ENCODE results near the gene RGSL1.
"Not testable (repeated sequence)": the region's sequence is repeated elsewhere in the genome, so short reads cannot be mapped to it uniquely, and the experiment has no call there.

Gene RGSL1

DNA sequence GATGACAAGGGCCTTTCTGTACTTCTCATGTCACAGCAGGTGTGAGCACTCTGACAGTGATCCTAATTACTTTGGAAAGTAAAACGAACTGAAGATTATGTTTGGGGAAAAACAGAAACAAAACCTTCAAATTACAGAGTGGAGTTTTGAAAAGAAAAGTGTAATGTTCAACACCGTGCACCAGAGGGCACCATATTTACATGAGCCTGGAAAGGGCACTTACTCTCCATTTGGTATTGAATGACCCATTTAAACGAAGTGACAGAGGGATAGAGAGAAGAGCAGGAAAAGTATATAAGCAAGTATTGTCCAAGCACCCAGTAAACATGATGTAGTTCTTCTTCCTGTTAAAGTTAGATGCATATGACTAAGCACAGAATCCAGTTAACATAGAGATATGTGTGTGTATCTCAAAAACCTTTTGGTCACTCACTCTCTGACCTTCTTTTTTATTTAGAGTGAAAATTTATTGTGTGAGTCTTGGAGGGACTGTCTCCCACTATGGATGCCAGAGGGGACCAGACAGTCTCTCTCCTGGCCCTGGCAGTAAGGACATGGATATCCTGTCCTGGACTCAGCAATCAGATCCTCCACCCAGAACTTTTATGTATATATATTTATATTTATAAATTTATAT is 3.8 kb upstream of the RGSL1 start:
- DNase-seq (ENCODE audit: low read depth) = no peak

DNA sequence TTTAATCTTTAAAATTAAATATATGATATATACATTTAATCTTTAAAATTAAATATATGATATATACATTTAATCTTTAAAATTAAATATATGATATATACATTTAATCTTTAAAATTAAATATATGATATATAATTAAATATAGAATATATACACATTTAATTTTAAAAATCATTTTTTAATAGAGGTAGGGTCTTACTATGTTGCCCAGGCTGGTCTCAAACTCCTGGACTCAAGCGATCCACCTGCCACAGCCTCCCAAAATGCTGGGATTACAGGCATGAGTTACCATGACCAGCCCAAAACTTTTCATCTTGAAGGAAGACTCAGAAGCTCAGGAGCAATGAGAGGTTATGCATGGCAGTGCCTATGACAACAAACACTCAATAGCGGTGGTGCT is 2.8 kb upstream of the RGSL1 start:
- DNase-seq (ENCODE audit: low read depth) = not testable (repeated sequence)

DNA sequence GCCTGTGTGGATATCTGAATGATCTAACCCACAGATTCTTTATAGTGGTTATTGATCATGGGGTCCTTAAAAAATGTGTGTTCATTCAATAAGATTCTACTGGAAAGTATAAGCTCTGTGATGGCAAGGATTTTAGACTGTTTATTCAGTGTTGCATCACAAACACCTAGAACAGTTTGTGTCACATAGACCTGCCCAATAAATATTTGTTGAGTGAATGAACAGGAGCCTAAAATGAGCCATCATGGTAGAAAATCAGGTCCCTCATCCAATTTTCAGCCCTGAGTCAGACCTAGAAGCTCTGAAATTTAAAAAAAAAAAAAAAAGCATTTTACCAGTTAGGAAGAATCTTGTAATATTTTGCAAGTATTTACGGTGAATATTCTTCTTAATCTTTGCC is 2.3 kb upstream of the RGSL1 start:
- DNase-seq (ENCODE audit: low read depth) = no peak

DNA sequence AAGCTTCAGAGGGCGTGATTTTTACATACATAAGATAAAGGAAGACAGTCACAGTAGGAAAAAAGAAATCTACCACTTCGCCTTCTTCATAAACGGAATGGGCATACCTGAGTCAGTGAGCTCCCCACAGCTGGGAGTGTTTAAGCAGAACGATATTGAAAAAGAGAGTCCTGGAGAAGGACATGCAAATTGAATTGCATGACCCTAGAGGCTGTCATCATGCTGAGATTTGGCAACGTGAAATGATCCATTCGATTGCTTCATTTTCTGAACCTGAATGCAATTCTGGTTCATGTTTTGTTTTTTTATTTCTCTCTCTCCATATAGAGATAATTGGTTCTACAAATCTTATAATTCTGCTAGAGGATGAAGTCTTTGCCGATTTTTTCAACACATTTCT is 3.7 kb downstream of the RGSL1 start:
- DNase-seq (ENCODE audit: low read depth) = no peak

DNA sequence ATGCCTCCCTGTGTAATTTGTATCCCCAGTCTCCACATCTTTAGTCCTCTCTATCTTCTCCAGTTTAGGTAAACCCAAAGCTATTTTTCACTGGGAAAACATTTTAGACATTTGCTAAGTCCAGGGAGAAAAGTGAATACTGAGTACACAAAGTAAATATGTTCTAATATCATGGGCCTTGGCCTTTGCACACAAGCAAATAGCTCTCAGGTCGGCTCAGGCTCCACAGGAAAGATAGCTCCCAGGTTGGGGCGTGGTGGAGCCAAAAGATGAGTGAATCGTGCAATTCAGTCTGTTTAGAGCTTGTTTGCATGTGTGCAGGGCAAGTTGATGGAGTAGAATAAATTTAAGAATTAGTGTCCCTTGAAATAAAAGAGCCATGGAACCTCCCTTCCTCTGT is 7.9 kb downstream of the RGSL1 start:
- no peak for DNase-seq (ENCODE audit: low read depth)

DNA sequence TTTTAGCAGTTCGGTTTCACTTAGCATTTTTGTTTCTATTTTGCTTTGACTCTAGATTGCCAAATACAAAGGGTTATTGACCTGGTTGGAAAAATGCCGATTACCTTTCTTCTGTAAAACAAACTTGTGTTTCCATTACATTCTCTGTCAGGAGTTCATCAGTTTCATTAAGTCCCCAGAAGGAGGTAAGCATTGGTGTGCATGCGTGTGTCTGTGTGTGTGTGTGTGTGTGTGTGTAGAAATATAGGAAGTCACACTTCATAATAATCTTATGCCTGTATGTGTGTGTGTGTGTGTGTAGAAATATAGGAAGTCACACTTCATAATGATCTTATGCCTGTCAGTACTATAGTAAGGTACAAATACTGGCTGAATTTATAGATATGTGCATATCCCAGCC is 10.0 kb downstream of the RGSL1 start:
- no peak for DNase-seq (ENCODE audit: low read depth)

DNA sequence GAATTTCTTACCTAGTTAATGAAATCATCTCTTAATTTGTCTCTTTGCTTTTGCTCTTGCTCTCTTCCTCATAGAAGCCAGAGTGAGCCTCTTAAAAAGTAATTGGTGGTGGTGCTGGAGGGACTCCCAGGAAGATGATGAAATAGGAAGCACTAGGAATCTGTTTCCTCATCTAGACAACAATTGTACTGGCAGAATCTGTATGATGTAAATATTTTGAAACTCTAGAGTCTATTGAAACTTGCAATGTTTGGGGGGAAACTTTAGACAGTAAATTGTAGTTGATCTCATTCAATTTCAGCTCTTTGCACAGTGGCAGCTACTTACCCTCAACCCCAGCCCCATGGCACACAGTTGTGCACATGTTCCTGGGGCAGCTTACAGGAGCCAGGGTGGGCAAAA is 10.6 kb downstream of the RGSL1 start:
- DNase-seq (ENCODE audit: low read depth) = no peak

DNA sequence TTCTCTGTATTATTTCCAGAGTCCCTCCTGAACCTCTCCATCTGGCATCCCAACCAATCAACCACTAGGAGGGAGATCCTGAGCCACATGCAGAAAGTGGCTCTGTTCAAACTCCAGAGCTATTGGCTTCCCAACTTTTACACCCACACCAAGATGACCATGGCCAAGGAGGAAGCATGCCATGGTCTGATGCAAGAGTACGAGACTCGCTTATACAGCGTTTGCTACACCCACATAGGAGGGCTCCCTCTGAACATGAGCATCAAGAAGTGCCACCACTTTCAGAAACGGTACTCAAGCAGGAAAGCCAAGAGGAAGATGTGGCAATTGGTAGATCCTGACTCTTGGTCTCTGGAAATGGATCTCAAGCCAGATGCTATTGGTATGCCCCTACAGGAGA is 23.6 kb downstream of the RGSL1 start:
- DNase-seq (ENCODE audit: low read depth) = no peak

DNA sequence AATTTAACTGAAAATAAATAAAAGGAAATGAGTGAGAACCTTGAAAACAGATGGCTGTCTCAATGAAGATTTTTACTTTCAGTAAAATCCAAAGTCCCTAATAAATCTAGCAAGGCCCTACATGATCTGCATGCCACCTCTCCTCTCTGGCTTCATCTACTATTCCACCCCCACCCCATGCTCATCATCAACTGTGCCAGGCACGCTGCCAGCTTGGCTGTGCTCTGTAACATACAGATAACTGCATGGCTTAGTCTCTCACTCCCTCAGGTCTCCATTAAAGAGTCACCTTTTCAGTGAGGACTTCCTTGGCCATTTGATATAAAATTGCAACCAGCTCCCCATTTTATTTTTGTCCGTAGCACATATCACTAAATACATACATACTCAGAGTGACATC is 26.7 kb downstream of the RGSL1 start:
- DNase-seq (ENCODE audit: low read depth) = no peak

DNA sequence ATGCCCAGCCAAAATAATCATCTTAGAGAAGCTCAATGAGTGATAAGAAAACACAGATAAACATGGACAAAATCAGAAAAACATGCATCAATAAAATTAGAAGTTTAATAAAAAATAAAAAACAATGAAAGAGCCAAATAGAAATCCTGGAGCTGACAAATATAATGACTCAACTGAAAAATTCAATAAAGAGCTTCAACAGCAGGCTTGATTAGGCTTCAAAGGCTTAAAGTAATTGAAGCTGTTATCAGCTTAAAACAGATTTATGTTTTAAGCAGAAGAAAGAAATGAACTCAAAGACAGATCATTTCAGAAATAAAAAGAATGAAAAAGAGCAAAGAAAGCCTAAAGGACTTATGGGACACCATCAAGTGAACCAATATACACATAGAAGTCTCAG is 28.3 kb downstream of the RGSL1 start:
- no peak for DNase-seq (ENCODE audit: low read depth)

DNA sequence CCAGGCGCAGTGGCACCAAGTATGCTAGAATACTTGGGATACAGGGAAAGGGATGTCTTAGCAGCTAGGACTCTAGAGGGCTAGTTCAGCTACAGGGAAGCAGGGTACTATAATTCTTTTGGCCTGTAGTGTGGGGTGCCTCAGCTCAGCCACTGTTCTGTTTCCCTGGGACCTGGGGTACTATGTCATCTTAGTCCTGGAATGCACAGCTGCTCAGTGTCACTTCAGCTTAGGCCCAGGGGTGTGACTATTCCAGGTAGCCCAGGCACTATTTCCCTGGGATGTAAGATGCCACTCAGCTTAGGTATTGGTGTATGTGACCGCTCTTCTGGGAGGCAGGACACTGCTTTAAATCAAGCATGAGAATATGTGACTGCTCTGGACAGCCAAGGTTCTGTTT is 34.1 kb downstream of the RGSL1 start:
- no peak for DNase-seq (ENCODE audit: low read depth)

DNA sequence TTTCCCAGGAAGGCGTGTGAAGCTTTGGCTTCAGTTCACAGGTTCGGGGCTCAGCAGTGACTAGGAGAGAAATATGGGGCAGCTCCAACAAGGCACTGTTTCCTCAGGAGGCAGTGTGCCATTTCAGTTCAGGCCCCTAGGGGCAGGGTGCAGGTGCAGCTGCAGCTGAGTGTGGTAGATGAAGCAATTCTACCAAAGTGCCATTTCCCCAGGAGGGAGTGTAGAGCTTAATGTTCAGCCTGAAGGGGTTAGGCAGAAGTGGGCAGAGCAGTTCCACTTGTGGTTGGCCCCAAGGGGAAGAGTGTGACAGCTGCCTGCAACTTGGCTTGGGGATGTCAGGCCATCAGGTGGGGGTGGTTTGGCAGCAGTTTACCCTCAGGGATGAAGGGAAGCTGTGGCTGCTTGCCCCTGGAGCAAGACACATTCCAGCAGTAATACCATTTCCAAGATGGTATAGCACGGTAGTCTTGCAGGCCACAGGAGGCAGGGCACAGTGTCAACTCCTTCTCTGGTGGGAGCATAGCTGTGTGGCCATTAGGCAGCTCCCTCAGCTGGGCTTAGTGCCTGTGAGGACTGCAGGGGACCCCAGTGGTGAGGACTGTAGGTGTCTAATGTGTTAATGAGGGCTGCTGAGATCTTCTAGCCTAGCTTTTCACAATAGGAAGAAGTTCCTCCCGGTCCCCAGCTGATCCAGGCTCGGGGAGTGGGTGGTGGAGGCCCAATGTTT is 34.7 kb downstream of the RGSL1 start:
- no peak for DNase-seq (ENCODE audit: low read depth)

DNA sequence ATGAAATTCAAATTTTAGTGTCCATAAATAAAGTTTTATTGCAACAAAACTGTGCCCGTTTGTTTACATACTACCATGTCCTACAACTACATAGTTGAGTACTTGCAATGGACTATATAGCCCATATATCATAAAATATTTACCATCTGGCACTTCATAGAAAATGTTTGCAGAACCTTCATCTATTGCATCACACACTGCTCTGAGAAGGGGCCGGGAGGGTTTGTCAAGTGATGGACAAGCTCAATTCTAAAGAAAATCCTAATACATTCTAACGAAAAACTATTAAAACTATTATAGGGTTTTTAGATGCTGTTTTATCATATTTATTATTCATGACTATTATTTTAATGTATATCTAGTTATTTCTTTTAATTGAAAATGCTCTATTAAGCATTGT is 35.9 kb downstream of the RGSL1 start:
- no peak for DNase-seq (ENCODE audit: low read depth)

DNA sequence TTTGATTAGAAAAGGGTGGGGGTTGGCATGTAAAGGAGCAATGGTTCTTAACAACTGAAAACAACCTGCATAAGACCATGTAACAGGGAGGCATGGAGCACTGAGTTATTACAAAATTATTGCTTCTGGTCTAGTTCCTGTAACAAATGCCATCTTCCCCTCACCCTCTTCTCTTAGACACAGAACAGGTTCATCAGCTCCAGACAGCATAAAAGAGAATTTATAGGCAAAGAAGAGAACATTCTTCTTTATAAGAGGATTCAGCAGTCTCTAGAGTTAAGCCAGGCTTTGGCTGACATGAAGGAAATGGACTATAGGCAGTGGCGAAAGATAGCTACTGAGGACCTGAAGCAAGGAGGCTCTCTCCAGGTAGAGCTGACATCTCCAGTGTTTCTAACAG is 38.9 kb downstream of the RGSL1 start:
- no peak for DNase-seq (ENCODE audit: low read depth)

DNA sequence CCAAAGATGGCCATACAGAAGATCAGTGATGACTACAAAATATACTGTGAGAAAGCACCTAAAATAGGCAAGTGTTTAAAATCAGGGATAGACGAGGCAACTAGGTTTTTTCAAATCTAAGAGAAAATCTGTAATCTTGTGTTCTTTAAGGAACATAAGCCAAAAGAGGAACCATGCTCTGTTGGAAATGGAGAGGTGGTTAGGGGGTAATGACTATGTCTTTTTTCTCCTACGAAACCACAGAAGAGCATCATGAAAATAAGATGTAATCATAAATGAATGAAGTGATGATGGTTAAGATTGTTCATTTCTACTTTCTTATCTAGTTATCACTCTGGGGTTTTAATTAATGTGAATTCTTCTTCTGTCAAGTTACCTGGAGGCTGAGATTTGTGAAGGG is 43.1 kb downstream of the RGSL1 start:
- no peak for DNase-seq (ENCODE audit: low read depth)

DNA sequence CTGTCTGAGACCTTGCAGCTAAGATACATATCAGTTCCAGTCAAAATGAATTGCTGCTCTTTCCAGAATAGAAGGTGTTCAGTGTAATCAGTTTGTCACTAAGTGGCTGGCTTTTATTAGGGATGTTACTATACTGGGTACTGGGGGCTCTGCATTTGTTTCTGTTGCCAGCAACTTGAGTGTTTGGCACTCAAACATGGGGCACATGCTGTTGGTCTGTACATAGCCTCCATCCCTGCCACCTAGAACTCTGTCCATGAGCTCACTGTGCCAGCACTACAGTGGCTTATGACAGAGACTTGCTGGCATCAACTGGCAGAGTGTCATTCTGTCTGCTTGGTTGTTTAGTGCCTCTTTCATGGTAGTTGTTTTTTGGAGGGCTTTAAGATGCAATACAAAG is 45.1 kb downstream of the RGSL1 start:
- DNase-seq (ENCODE audit: low read depth) = no peak

DNA sequence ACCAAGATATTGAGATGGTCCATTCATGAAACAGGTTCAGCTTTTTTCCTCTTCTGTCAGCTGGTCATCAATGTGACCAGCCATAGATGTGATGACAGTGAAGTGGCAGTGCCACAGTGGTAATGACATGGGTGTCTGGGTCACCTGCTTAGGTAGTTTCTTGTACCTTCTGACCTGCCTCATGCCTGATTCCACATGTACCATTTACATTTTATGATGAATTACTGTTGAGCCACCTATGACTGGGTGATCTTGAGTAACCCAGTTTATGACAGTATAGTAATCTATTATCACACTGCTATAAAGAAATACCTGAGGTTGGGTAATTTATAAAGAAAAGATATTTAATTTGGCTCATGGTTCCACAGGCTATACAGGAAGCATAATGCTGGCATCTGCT is 45.7 kb downstream of the RGSL1 start:
- no peak for DNase-seq (ENCODE audit: low read depth)

DNA sequence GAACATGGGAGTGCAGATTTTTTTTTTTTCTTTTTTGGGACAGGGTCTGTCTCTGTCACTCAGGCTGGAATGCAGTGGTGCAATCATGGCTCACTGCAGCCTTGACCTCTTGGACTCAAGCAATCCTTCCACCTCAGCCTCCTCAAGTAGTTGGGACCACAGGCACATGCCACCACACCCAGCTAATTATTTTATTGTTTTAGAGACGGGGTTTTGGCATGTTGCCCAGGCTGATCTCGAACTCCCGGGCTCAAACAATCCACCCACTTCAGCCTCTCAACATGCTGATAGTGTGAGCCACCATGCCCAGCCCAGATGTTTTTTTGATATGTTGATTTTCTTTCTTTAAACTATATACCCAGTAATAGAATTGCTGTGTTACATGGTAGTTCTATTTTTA is 57.7 kb downstream of the RGSL1 start:
- no peak for DNase-seq (ENCODE audit: low read depth)

DNA sequence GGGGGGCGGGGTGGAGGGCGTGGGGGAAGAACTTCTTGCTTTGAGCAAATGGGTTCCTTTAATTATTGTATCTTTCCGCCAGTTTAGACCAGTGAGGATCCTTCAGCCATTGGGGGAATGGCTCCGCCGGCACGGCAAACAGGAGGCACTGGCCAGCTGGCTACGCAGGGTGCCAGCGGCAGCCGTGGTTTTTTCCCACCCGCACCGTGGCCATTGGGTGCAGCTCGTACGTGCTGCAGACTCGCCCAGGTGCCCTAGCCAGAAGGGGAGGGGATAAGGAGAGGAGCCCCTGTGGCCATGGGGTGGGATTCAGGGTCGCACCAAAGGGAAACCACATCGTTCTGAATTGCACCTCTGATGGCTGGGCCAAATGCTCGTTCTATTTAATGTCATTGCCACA is 65.6 kb downstream of the RGSL1 start:
- DNase-seq (ENCODE audit: low read depth) = no peak

DNA sequence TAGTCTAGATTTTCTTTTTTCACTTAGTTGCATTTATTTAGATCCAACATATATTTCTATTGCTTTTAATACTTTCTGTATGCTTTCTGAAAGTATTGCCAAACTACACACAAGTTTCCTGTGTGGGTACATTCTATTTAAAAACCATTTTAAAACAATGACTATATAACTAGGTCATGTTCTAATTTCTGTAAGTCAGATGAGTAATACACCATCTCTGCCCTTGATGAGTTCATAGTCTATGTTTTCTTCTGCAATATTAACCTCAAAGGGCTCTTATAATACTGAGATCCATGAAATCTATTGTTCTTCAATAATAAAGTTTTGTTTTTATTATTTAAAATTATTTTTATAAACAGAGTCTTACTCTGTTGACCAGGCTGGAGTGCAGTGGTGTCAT is 70.8 kb downstream of the RGSL1 start:
- DNase-seq (ENCODE audit: low read depth) = no peak

DNA sequence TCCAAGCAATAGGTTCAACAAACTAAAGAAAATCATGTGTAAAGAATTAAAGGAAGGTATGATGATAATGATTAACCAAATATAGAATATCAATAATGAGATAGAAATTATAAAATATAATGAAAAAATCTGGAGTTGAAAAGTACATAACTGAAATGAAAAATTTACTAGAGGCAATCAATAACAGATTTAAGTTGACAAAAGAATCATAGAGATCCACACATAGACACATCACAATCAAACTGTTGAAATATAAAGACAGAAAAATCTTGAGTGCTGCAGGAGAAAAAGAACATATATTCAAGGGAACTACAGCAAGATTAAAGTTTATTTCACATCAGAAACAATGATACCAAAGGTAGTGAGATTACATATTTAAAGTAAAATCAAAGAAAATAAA is 75.4 kb downstream of the RGSL1 start:
- no peak for DNase-seq (ENCODE audit: low read depth)

DNA sequence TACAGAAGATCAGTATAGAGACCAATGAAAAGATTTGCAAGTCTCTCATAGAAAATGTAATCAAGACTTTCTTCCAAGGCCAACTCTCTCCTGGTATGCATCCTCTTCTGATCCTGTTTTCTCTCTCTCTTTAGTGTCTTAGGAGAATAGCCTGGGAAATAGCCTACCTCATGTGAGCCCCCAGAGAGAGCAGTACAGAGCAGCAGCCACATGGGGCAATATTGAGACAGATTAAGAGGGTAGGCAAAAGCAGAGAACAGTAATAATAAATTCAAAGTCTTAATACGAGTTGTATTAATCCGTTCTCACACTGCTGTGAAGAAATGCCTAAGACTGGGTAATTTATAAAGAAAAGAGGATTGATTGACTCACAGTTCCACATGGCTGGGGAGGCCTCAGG is 77.7 kb downstream of the RGSL1 start:
- DNase-seq (ENCODE audit: low read depth) = no peak

DNA sequence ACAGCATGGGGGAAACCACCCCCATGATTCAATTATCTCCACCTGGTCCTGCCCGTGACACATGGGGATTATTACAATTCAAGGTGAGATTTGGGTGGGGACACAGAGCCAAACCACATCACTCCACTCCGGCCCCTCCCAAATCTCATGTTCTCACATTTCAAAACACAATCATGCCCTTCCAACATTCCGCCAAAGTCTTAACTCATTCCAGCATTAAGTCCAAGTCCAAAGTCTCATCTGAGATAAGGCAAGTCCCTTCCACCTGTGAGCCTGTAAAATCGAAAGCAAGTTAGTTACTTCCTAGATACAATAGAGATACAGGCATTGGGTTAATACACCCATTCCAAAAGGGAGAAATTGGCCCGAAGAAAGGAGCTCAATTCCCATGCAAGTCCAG is 78.3 kb downstream of the RGSL1 start:
- DNase-seq (ENCODE audit: low read depth) = not testable (repeated sequence)

DNA sequence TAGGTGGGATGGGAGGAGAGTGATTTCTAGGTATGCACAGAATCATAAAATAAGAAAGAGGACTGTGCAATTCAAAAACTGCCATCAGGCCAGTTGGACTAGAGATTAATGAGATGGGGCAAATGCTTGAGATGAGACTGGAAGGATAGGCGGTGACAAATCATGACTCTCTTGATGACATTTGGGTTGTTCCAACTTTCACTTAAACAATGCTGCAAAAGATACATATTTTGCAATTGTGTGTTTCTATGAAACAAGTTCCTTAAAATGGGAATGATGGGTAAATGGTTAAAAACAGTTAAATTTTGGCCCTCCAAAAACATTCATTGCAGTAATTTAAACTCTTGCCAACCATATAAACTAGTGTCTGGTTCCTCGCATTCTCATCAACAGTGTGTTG is 84.0 kb downstream of the RGSL1 start:
- no peak for DNase-seq (ENCODE audit: low read depth)

All from activated gamma-delta T cell treated with anti-CD3 and anti-CD28 coated beads, Interleukin-2, amount 50 U/mL, for 16 hours (primary cell).